ENCODE data around the gene CPVL.

DNA sequence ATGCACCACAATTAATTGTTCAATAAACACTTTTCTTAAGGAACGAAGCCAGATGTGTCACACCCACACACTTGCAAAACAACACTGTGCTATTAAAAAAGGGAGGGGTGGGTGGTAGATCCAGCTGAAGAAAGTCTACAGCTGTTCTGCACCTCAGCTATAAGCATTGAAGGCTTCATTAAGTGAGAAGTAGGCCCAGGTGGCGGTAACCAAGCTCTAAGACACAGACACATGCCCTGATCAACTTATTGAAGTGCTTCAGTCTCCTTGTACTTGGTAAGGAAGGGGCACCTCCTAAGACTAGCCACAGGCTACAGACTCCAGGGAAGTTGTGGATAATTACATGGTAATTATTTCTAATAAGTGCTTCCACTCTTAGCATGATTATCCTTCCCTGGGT, 4.5 kb upstream of the CPVL start:
- no peak for TF ChIP-seq JUND (IDR thresholded peaks at IDR 0.05)
- TF ChIP-seq CTCF (IDR thresholded peaks at IDR 0.05; ENCODE audit: low read depth, low read length, missing input control): no peak
- TF ChIP-seq MAX (IDR thresholded peaks at IDR 0.05): no peak
- TF ChIP-seq, protein P1, sequence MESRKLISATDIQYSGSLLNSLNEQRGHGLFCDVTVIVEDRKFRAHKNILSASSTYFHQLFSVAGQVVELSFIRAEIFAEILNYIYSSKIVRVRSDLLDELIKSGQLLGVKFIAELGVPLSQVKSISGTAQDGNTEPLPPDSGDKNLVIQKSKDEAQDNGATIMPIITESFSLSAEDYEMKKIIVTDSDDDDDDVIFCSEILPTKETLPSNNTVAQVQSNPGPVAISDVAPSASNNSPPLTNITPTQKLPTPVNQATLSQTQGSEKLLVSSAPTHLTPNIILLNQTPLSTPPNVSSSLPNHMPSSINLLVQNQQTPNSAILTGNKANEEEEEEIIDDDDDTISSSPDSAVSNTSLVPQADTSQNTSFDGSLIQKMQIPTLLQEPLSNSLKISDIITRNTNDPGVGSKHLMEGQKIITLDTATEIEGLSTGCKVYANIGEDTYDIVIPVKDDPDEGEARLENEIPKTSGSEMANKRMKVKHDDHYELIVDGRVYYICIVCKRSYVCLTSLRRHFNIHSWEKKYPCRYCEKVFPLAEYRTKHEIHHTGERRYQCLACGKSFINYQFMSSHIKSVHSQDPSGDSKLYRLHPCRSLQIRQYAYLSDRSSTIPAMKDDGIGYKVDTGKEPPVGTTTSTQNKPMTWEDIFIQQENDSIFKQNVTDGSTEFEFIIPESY (IDR thresholded peaks at IDR 0.05): no peak
